Pancreas (tissue), 10 donors: Measurements from ENCODE around the gene THOC7. TPM values are rescaled to one million over a fixed set of nuclear protein-coding genes. Genes with fewer than 3 reads are reported as not detected.

ENCODE experiments used
- ATAC-seq, 4 donors: fragments of 200-7000 bp; cut with Tn5 transposase; one replicate each; pipeline versions ENCODE4 v1.8.0 to v1.9.1; 2020; ENCODE audit warnings: mild to moderate bottlenecking in 4 of 4, moderate library complexity in 4 of 4
- DNase-seq, 6 donors: peaks; one replicate each; pipeline ENCODE4 v3.0.0-alpha.2; 2020
- FAIRE-seq: peaks from 2 replicates; lab custom pipeline; 2012; peaks lifted over from hg19 to GRCh38; lab: Jason Lieb, UNC
- H3K27ac ChIP-seq, 4 donors: fragments of 200-600 bp; sonication (generic); 1 replicate in 3 of 4; 2 replicates in 1 of 4; pipeline versions ENCODE4 v1.5.0 to v1.8.0; 2020
- H3K27me3 ChIP-seq, 4 donors: fragments of 200-600 bp; one replicate each; pipeline ENCODE4 v1.8.0; 2021
- H3K36me3 ChIP-seq, 3 donors: fragments of 200-600 bp; sonication (generic) in 1 of 3; one replicate each; pipeline versions ENCODE4 v1.5.0 to v1.8.0; 2020 to 2021
- H3K4me1 ChIP-seq, 3 donors: fragments of 200-600 bp; one replicate each; pipeline ENCODE4 v1.8.0; 2021
- H3K4me3 ChIP-seq, 4 donors: fragments of 200-600 bp; sonication (generic) in 2 of 4; one replicate each; pipeline versions ENCODE4 v1.5.0 to v1.8.0; 2020 to 2021
- H3K9me3 ChIP-seq, 4 donors: fragments of 200-600 bp; one replicate each; pipeline ENCODE4 v1.8.0; 2021
- CTCF ChIP-seq, 4 donors: fragments of 200-600 bp; sonication (generic) in 3 of 4; IDR thresholded peaks; one replicate each; pipeline versions ENCODE4 v1.5.0 to v1.8.0; 2021; ENCODE audit warnings: antibody characterized with exemption in 4 of 4
- WGBS, 2 donors: extraction: QIAGEN DNeasy Blood & Tissue Kit; methylation state at CpG; one replicate each; pipeline ENCODE4 v1.1.7; 2013; 5-methylcytosine and 5-hydroxymethylcytosine counted together
- intact Hi-C, 3 donors: fragments of 100-400 bp; cut with DNase I; formaldehyde crosslinking; loops; one replicate each; pipeline versions ENCODE4 v1.11.1 to v1.14.2; 2022
- polyA plus RNA-seq, 2 donors: library from polyadenylated mRNA; stranded (reverse); fragments of 200-250 nt; gene quantifications; one replicate each; pipeline ENCODE4 v1.2.3, GENCODE V29; 2013
- total RNA-seq, 6 donors: library from RNA; stranded (reverse); fragmentation: NEBNext Ultra II Directional in 4 of 6; extraction: Animal tissue kit (Norgen Biotek cat#: 25700) in 4 of 6; gene quantifications; one replicate each; pipeline versions ENCODE4 v1.2.1 to v1.2.4, GENCODE V29; 2021 to 2023
- donor health status: healthy with polysubstance abuse.
- donor health status: DM: no; HTN: no; CAD: no; lungs with moderate emphysema.
- donor health status: DM: no; HTN: no; CAD: no.
- donor health status: control.
- donor health status: control.
- donor health status: Bipolar disorder and iron deficiency.
- donor health status: DM: yes; HTN: yes; CAD: no.
- donor health status: DM: no; HTN: no; CAD: no.
- donor health status: DM: no; HTN: no; CAD: no.
- donor health status: DM: yes; HTN: yes; CAD: no.

THOC7 gene
- total RNA-seq (10 to 100 TPM; 33.6 to 44.0 (median 39.5) TPM), polyA plus RNA-seq (10 to 100 TPM; 47.6 to 86.7 TPM)

GRCh38 chr3:63863150-63864007 lies at the start of gene THOC7, which contains the start of gene ATXN7:
Gene THOC7, minus strand, starts transcription at chr3:63863805. Its CDS starts 15 bp downstream, at chr3:63863790.
Gene ATXN7, plus strand, starts transcription at chr3:63863867. Its CDS starts 48,732 bp downstream, at chr3:63912599.
- no peak for FAIRE-seq

GRCh38 chr3:63912768-63913588 lies 49.4 kb upstream of the THOC7 start:
- FAIRE-seq, result no peak
- Histone ChIP-seq H3K4me3 (peak overlapping the region; percentile 36 to 94 (median 78)), H3K27me3 (no peaks in the 10 kb centered on the region), H3K36me3 (peaks cover 0 to 17% (median 4%) of the 10 kb centered on the region in 3 donors), H3K27ac (peak overlapping the region; percentile 92 to 97 (median 96)), H3K9me3 (no peaks in the 10 kb centered on the region), H3K4me1 (peaks cover 8 to 36% (median 18%) of the 10 kb centered on the region in 3 donors)
- intact Hi-C loops, result loop anchor here in 1 of 3 donors (5.0 kb wide), 1 partner anchor 79 kb away; no protein-coding TSS in a partner anchor
- TF ChIP-seq CTCF (IDR thresholded peaks at IDR 0.05), result no peak
- 2 to 3% methylated on average over 26 to 45 of the region's 46 CpGs for WGBS, 2 donors
- peak; percentile 31 to 58 (median 44) for ATAC-seq
- DNase-seq, result peak; percentile 70 to 83 (median 76)

More at GRCh38 chr3:63863150-63864007, at the start of gene THOC7, which contains the start of gene ATXN7:
- DNase-seq (peak; percentile 66 to 89 (median 72)), ATAC-seq (peak; percentile 78 to 90 (median 82))
- no peaks in the 10 kb centered on the region for H3K27me3 ChIP-seq
- H3K9me3 ChIP-seq, result no peaks in the 10 kb centered on the region
- peak within 1 kb of the TSS; percentile 93 to 95 (median 94) for H3K4me3 ChIP-seq
- TF ChIP-seq CTCF (IDR thresholded peaks at IDR 0.05), result no peak
- WGBS, 2 donors, result 0% methylated on average over 33 to 98 of the region's 98 CpGs
- intact Hi-C loops, result no loop called here
- peaks cover 16 to 24% (median 21%) of the 10 kb centered on the region in 3 donors for H3K4me1 ChIP-seq
- peak within 1 kb of the TSS; percentile 85 to 93 (median 88) for H3K27ac ChIP-seq
- H3K36me3 ChIP-seq, result no peaks in the 10 kb centered on the region

- Histone ChIP-seq H3K27ac (peak within 1 kb of the TSS; percentile 92 to 97 (median 96)), H3K9me3 (no peaks in the 10 kb centered on the region), H3K36me3 (peaks cover 0 to 10% (median 4%) of the 10 kb centered on the region in 3 donors), H3K4me1 (peaks cover 8 to 34% (median 18%) of the 10 kb centered on the region in 3 donors), H3K4me3 (peak within 1 kb of the TSS; percentile 66 to 94 (median 78)), H3K27me3 (no peaks in the 10 kb centered on the region)
- TF ChIP-seq CTCF (IDR thresholded peaks at IDR 0.05), result no peak
- 0 to 1% methylated on average over 70 to 115 of the region's 115 CpGs for WGBS, 2 donors
- DNase-seq (peak; percentile 92 to 96 (median 93)), ATAC-seq (peak; percentile 79 to 87 (median 82)), FAIRE-seq (no peak)
- intact Hi-C loops, result loop anchor here in 1 of 3 donors (5.0 kb wide), 1 partner anchor 80 kb away; no protein-coding TSS in a partner anchor
These were observed 48.5 kb upstream of the THOC7 start, which contains the start of gene SCAANT1 for GRCh38 chr3:63911873-63912767. Gene SCAANT1, minus strand, starts transcription at chr3:63912383.

- intact Hi-C loops, result loop anchor here in 1 of 3 donors (5.0 kb wide), 1 partner anchor 81 kb away; no protein-coding TSS in a partner anchor
- H3K36me3 ChIP-seq, result peaks cover 0 to 6% (median 4%) of the 10 kb centered on the region in 3 donors
- H3K4me1 ChIP-seq, result peaks cover 7 to 34% (median 18%) of the 10 kb centered on the region in 3 donors
- ATAC-seq, result no peak
- no peak for FAIRE-seq
- peak overlapping the region; percentile 92 to 97 (median 96) for H3K27ac ChIP-seq
- no peak for TF ChIP-seq CTCF (IDR thresholded peaks at IDR 0.05)
- DNase-seq, result no peak
- WGBS, 2 donors, result 0 to 1% methylated on average over 18 of the region's 18 CpGs
- H3K4me3 ChIP-seq, result peak overlapping the region; percentile 66 to 94 (median 78)
- no peaks in the 10 kb centered on the region for H3K27me3 ChIP-seq
- H3K9me3 ChIP-seq, result no peaks in the 10 kb centered on the region
These were observed 47.9 kb upstream of the THOC7 start for GRCh38 chr3:63911509-63911872.
